PC-9 (cell line): ENCODE measurements around the gene TEX30. TPM values are rescaled to one million over a fixed set of nuclear protein-coding genes. Genes with fewer than 3 reads are reported as not detected.
"Not testable (repeated sequence)": the region's sequence is repeated elsewhere in the genome, so short reads cannot be mapped to it uniquely, and the experiment has no call there.

Experiments
- BruUV-seq: library from RNA; stranded (reverse); fragments of 400-500 nt; replicated peaks from 2 replicates; lab custom pipeline; 2021; lab: Mats Ljungman, UMichigan
- CTCF ChIA-PET: fragments of 300-600 bp; sonication (Branson Sonifier 250); formaldehyde crosslinking; loops from one replicate; lab custom pipeline; 2022; ENCODE audit warnings: antibody characterized with exemption; lab: Charles Lee
- POLR2A ChIA-PET: fragments of 300-600 bp; sonication (Branson Sonifier 250); formaldehyde crosslinking; loops from one replicate; lab custom pipeline; 2022; ENCODE audit warnings: antibody characterized with exemption; ENCODE audit not compliant: unreplicated experiment; lab: Charles Lee
- DNase-seq, 2 experiments: peaks; one replicate each; pipeline versions ENCODE4 v3.0.0 to v3.0.0-alpha.2; 2015 to 2022; ENCODE audit warnings: mixed read lengths in 1 of 2
- H2AFZ ChIP-seq: fragments of 200-600 bp; sonication (generic); 2 replicates; pipeline ENCODE4 v1.8.1; 2017; ENCODE audit warnings: antibody characterized with exemption
- H3F3A ChIP-seq: fragments of 200-600 bp; sonication (generic); 2 replicates; pipeline ENCODE4 v1.8.1; 2017; ENCODE audit warnings: antibody characterized with exemption, mild to moderate bottlenecking, low read depth; ENCODE audit not compliant: insufficient read depth
- H3K27ac ChIP-seq: fragments of 200-600 bp; sonication (generic); 2 replicates; pipeline ENCODE4 v1.6.1; 2016; ENCODE audit warnings: mixed run types
- H3K27me3 ChIP-seq: fragments of 200-600 bp; sonication (generic); 2 replicates; pipeline ENCODE4 v1.6.1; 2016; ENCODE audit warnings: low read depth, mixed run types; ENCODE audit not compliant: insufficient read depth
- H3K36me3 ChIP-seq: fragments of 200-600 bp; sonication (generic); 2 replicates; pipeline ENCODE4 v1.6.1; 2016; ENCODE audit warnings: low read depth, mixed run types
- H3K4me1 ChIP-seq: fragments of 200-600 bp; sonication (generic); replicated peaks from 2 replicates; pipeline ENCODE4 v1.6.1; 2016; ENCODE audit warnings: mixed run types; ENCODE audit not compliant: insufficient read depth
- H3K4me2 ChIP-seq: fragments of 200-600 bp; sonication (generic); 2 replicates; pipeline ENCODE4 v1.6.1; 2017; ENCODE audit warnings: mixed run types
- H3K4me3 ChIP-seq: fragments of 200-600 bp; sonication (generic); 2 replicates; pipeline ENCODE4 v1.6.1; 2016; ENCODE audit warnings: mixed run types
- H3K79me2 ChIP-seq: fragments of 200-600 bp; sonication (generic); 2 replicates; pipeline ENCODE4 v1.6.1; 2017; ENCODE audit warnings: low read depth, mixed run types
- H3K9me2 ChIP-seq: fragments of 200-600 bp; sonication (generic); 2 replicates; pipeline ENCODE4 v1.8.1; 2017; ENCODE audit warnings: mild to moderate bottlenecking; ENCODE audit not compliant: insufficient read depth
- H3K9me3 ChIP-seq: fragments of 200-600 bp; sonication (generic); 2 replicates; pipeline ENCODE4 v1.8.1; 2016; ENCODE audit warnings: low read depth; ENCODE audit not compliant: insufficient read depth
- H4K20me1 ChIP-seq: fragments of 200-600 bp; sonication (generic); 2 replicates; pipeline ENCODE4 v1.8.1; 2017; ENCODE audit not compliant: insufficient read depth
- CTCF ChIP-seq: fragments of 200-600 bp; sonication (generic); conservative IDR thresholded peaks from 2 replicates; pipeline ENCODE4 v1.6.1; 2017; ENCODE audit warnings: mixed run types, antibody characterized with exemption, mild to moderate bottlenecking, moderate library complexity
- EZH2 ChIP-seq: fragments of 200-600 bp; sonication (generic); IDR thresholded peaks from 2 replicates; pipeline ENCODE4 v1.8.0; 2017; ENCODE audit warnings: antibody characterized with exemption, low read depth
- intact Hi-C: fragments of 100-400 bp; cut with micrococcal nuclease; formaldehyde crosslinking; loops from one replicate; pipeline ENCODE4 v1.10.0; 2022; ENCODE audit not compliant: unreplicated experiment
- total RNA-seq: library from RNA; stranded (reverse); gene quantifications from 2 replicates; pipeline ENCODE4 v1.2.3, GENCODE V29; 2021

The TEX30 gene
- total RNA-seq, 1 experiment from 2014 or later, result 13.1 TPM

- DNase-seq, result no peak
- POLR2A ChIA-PET, result no interaction called here
- CTCF ChIA-PET, result no interaction called here
- Histone ChIP-seq H3K79me2 (no peaks in the 10 kb centered on the region), H3K27me3 (no peaks in the 10 kb centered on the region), H3K9me3 (no peaks in the 10 kb centered on the region), H3K9me2 (no peaks in the 10 kb centered on the region), H3K4me2 (no peak overlapping the region), H3K36me3 (no peaks in the 10 kb centered on the region), H3K4me3 (no peak overlapping the region), H3K27ac (no peak overlapping the region), H4K20me1 (no peaks in the 10 kb centered on the region), H2AFZ (no peak overlapping the region), H3F3A (no peaks in the 10 kb centered on the region), H3K4me1 (no peaks in the 10 kb centered on the region)
- intact Hi-C loops, result no loop called here
- TF ChIP-seq CTCF, result no peak
- no peak for TF ChIP-seq EZH2
- no TSS peak for BruUV-seq
Observed at GRCh38 chr13:102788683-102789082, 15.1 kb upstream of the TEX30 start.

GRCh38 chr13:102784483-102784882, 10.9 kb upstream of the TEX30 start:
- Histone ChIP-seq H3K4me3 (no peak overlapping the region), H3K27me3 (no peaks in the 10 kb centered on the region), H3K36me3 (no peaks in the 10 kb centered on the region), H3K4me1 (no peaks in the 10 kb centered on the region), H2AFZ (no peak overlapping the region), H4K20me1 (no peaks in the 10 kb centered on the region), H3K9me2 (no peaks in the 10 kb centered on the region), H3K79me2 (no peaks in the 10 kb centered on the region), H3K27ac (no peak overlapping the region), H3K9me3 (no peaks in the 10 kb centered on the region), H3F3A (no peaks in the 10 kb centered on the region), H3K4me2 (no peak overlapping the region)
- DNase-seq, result no peak
- intact Hi-C loops, result no loop called here
- TF ChIP-seq CTCF (no peak), EZH2 (no peak)
- BruUV-seq, result no TSS peak
- ChIA-PET POLR2A (no interaction called here), CTCF (no interaction called here)

- Histone ChIP-seq H4K20me1 (no peaks in the 10 kb centered on the region), H3K27ac (no peak overlapping the region), H3K4me3 (no peak overlapping the region), H3K4me1 (no peaks in the 10 kb centered on the region), H3K4me2 (no peak overlapping the region), H2AFZ (no peak overlapping the region), H3K9me3 (no peaks in the 10 kb centered on the region), H3F3A (no peaks in the 10 kb centered on the region), H3K27me3 (no peaks in the 10 kb centered on the region), H3K36me3 (no peaks in the 10 kb centered on the region), H3K79me2 (no peaks in the 10 kb centered on the region), H3K9me2 (no peaks in the 10 kb centered on the region)
- no peak for DNase-seq
- CTCF ChIA-PET, result no interaction called here
- no TSS peak for BruUV-seq
- intact Hi-C loops, result no loop called here
- POLR2A ChIA-PET, result no interaction called here
- TF ChIP-seq CTCF (no peak), EZH2 (no peak)
Observed at GRCh38 chr13:102781591-102781990, 8.0 kb upstream of the TEX30 start.

GRCh38 chr13:102780656-102781055, 7.1 kb upstream of the TEX30 start:
- H2AFZ ChIP-seq, CTCF ChIA-PET, H3K79me2 ChIP-seq, H3K27ac ChIP-seq, H3K4me2 ChIP-seq, POLR2A ChIA-PET, DNase-seq, intact Hi-C loops, H3F3A ChIP-seq, H3K9me2 ChIP-seq, H3K9me3 ChIP-seq, H3K4me1 ChIP-seq, H4K20me1 ChIP-seq, H3K4me3 ChIP-seq, H3K36me3 ChIP-seq, H3K27me3 ChIP-seq, BruUV-seq: not testable (repeated sequence)
